DND-41 (cell line): ENCODE measurements around the gene SOX18.

Experiments used
- ATAC-seq: fragments of 200-7000 bp; cut with Tn5 transposase; 3 replicates; pipeline ENCODE4 v1.9.1; 2021; ENCODE audit warnings: low read depth; ENCODE audit not compliant: insufficient read depth
- DNase-seq: peaks from one replicate; pipeline ENCODE4 v3.0.0-alpha.2; 2020
- H2AFZ ChIP-seq: 2 replicates; pipeline ENCODE4 v1.6.0; 2012; ENCODE audit warnings: low read depth, low read length
- H3K27ac ChIP-seq: 2 replicates; pipeline ENCODE4 v1.5.1; 2012; ENCODE audit warnings: low read length, inconsistent platforms
- H3K27me3 ChIP-seq: fragments of 200-600 bp; sonication (generic); 2 replicates; pipeline ENCODE4 v1.6.0; 2012; ENCODE audit warnings: low read length, mild to moderate bottlenecking, inconsistent platforms; ENCODE audit not compliant: insufficient read depth, poor library complexity
- H3K36me3 ChIP-seq: 2 replicates; pipeline ENCODE4 v1.5.1; 2012; ENCODE audit warnings: low read length, inconsistent platforms; ENCODE audit not compliant: insufficient read depth
- H3K4me1 ChIP-seq: 2 replicates; pipeline ENCODE4 v1.5.1; 2012; ENCODE audit warnings: mild to moderate bottlenecking, low read length; ENCODE audit not compliant: insufficient read depth
- H3K4me2 ChIP-seq: 2 replicates; pipeline ENCODE4 v1.6.0; 2012; ENCODE audit warnings: mild to moderate bottlenecking, moderate library complexity, low read length, inconsistent platforms; ENCODE audit not compliant: insufficient read depth
- H3K4me3 ChIP-seq, 2 experiments: fragments of 200-600 bp in 1 of 2; shearing (Covaris generic) in 1 of 2; 2 replicates each; pipeline ENCODE4 v1.5.1; 2012 to 2016; ENCODE audit warnings: inconsistent platforms in 2 of 2, low read length in 2 of 2, mild to moderate bottlenecking in 2 of 2, low read depth in 1 of 2, moderate library complexity in 1 of 2
- H3K79me2 ChIP-seq: 2 replicates; pipeline ENCODE4 v1.6.0; 2012; ENCODE audit warnings: low read length, inconsistent platforms; ENCODE audit not compliant: insufficient read depth
- H3K9ac ChIP-seq: 2 replicates; pipeline ENCODE4 v1.6.0; 2012; ENCODE audit warnings: low read depth, mild to moderate bottlenecking, inconsistent platforms, low read length, moderate library complexity
- H3K9me3 ChIP-seq: 2 replicates; pipeline ENCODE4 v1.5.1; 2012; ENCODE audit warnings: low read length, moderate library complexity, mild to moderate bottlenecking, inconsistent platforms; ENCODE audit not compliant: insufficient read depth, severe bottlenecking
- H4K20me1 ChIP-seq: 2 replicates; pipeline ENCODE4 v1.6.0; 2012; ENCODE audit warnings: low read length; ENCODE audit not compliant: insufficient read depth
- CTCF ChIP-seq: IDR thresholded peaks from 2 replicates; pipeline ENCODE4 v1.5.1; 2012; ENCODE audit warnings: borderline replicate concordance, low read length, moderate library complexity, mild to moderate bottlenecking; ENCODE audit not compliant: poor library complexity, severe bottlenecking; ENCODE audit errors: extremely low read depth
- EZH2 ChIP-seq: IDR thresholded peaks from 3 replicates; pipeline ENCODE4 v1.6.1; 2012; ENCODE audit warnings: borderline replicate concordance, low read depth, mild to moderate bottlenecking, moderate library complexity, low read length, inconsistent platforms; ENCODE audit not compliant: severe bottlenecking

SOX18 gene

DNA sequence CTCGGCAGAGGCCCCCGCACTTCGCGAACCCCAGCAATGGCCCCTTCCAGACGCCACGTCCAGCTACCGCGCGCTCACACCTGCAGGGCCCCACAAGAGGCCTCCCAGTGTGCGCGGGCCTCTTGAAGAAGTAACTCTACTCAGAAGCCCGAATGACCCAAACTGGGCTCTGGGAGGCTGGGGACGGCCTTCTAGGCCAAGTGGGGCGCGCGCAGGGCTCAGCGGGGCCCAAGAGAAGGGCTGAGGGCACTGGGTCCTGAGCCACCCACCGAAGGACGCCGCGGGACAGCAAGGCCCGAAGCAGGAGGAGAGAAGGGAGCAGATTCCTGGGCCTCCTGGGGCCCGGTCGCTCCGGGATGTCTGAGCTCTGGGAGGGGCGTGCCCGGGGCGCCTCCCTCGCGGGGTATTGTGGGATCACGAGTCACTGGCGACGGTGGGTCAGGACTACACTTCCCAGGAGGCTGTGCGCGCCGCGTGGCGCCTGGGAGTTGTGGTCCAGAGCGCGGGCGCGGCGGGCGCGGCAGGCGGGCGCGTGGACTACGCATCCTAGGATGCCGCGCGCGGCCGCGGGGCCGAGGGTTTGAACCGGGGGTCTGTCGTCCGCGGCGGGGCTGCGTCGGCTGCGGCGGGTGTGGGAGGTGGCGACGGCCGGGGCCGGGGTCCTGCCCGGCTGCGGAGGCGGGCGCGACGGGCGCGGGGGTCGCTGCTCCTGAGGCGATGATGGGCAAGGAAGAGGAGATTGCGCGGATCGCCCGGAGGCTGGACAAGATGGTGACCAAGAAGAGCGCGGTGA is 13.4 kb upstream of the SOX18 start, which contains the start of gene TCEA2:
TCEA2 (plus strand) TSS at position 603 of the 793 bp plus-strand sequence; CDS start at position 718, 115 bp downstream.
- peaks cover 5% of the 10 kb centered on the region; the same call in 1 of the 2 replicates for H3K79me2 ChIP-seq
- peak within 1 kb of the TSS; percentile 91 for H3K4me2 ChIP-seq
- DNase-seq = peak; percentile 98
- ATAC-seq = peak; percentile 96
- peaks cover 14% of the 10 kb centered on the region for H4K20me1 ChIP-seq
- no peaks in the 10 kb centered on the region for H3K9me3 ChIP-seq
- H2AFZ ChIP-seq = peak within 1 kb of the TSS; percentile 92
- H3K27ac ChIP-seq = peak within 1 kb of the TSS; percentile 78
- no peaks in the 10 kb centered on the region for H3K36me3 ChIP-seq
- peak within 1 kb of the TSS; percentile 87 for H3K9ac ChIP-seq
- H3K27me3 ChIP-seq = no peaks in the 10 kb centered on the region
- TF ChIP-seq EZH2 = no peak
- no peak for TF ChIP-seq CTCF
- H3K4me3 ChIP-seq = peak within 1 kb of the TSS; percentile 69 to 83
- peaks cover 34% of the 10 kb centered on the region for H3K4me1 ChIP-seq

DNA sequence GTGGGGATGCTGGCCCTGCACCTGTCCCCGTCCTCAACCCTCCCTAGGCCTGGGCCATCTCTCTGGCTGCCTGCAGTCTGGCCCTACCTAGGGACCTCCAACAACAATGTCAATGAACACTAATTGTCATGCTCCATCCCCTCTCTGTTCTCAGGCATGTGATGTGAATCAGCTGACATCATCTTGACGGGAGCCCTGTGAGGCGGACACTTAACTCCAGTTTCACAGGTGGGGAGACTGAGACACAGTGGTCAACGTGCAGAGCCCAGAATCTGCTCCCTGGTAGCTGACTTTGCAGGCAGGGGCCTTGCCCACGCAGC is 12.8 kb upstream of the SOX18 start:
- Histone ChIP-seq H3K9me3 (no peaks in the 10 kb centered on the region), H3K4me1 (peaks cover 37% of the 10 kb centered on the region), H3K4me3 (peak overlapping the region; percentile 69 to 83), H3K27me3 (no peaks in the 10 kb centered on the region), H4K20me1 (peaks cover 14% of the 10 kb centered on the region), H3K4me2 (peak overlapping the region; percentile 91), H3K27ac (peak overlapping the region; percentile 78), H2AFZ (peak overlapping the region; percentile 92), H3K9ac (peak overlapping the region; percentile 87), H3K79me2 (peaks cover 5% of the 10 kb centered on the region; the same call in 1 of the 2 replicates), H3K36me3 (no peaks in the 10 kb centered on the region)
- no peak for ATAC-seq
- TF ChIP-seq EZH2 (no peak), CTCF (no peak)
- no peak for DNase-seq

GRCh38 chr20:64058536-64058935 is 9.1 kb upstream of the SOX18 start:
- no peaks in the 10 kb centered on the region for H3K36me3 ChIP-seq
- DNase-seq = no peak
- no peaks in the 10 kb centered on the region for H3K9me3 ChIP-seq
- H3K9ac ChIP-seq = no peak overlapping the region
- no peak overlapping the region for H3K4me3 ChIP-seq
- TF ChIP-seq CTCF (no peak), EZH2 (no peak)
- ATAC-seq = no peak
- H3K27me3 ChIP-seq = no peaks in the 10 kb centered on the region
- H2AFZ ChIP-seq = no peak overlapping the region
- H3K4me2 ChIP-seq = no peak overlapping the region
- no peaks in the 10 kb centered on the region for H4K20me1 ChIP-seq
- peaks cover 17% of the 10 kb centered on the region for H3K4me1 ChIP-seq
- H3K79me2 ChIP-seq = peaks cover 2% of the 10 kb centered on the region; the same call in 1 of the 2 replicates
- H3K27ac ChIP-seq = no peak overlapping the region
